Naive thymus-derived CD8-positive, alpha-beta T cell (primary cell): Measurements from ENCODE around the gene XXYLT1. TPM values are rescaled to one million over a fixed set of nuclear protein-coding genes. Genes with fewer than 3 reads are reported as not detected.
A peak's percentile ranks its signal among the peaks of the same experiment; 100 is the strongest.

Source experiments
- ATAC-seq, 2 donors: fragments of 150-1000 bp; cut with Tn5 transposase in 1 of 2; sonication (Bioruptor Pico), chemical (Tn5 transposase) in 1 of 2; 1 replicate in 1 of 2; 2 replicates in 1 of 2; pipeline ENCODE4 v1.10.0; 2021; ENCODE audit warnings: mild to moderate bottlenecking in 2 of 2, moderate library complexity in 2 of 2
- POLR2A ChIA-PET: fragments of 350-600 bp; sonication (Branson Sonifier 250); formaldehyde crosslinking; loops from one replicate; lab custom pipeline; 2021; ENCODE audit warnings: antibody characterized with exemption; lab: Charles Lee
- DNase-seq, 10 donors: peaks; one replicate each; pipeline versions ENCODE4 v3.0.0 to v3.0.0-alpha.2; 2020 to 2022
- H3K27ac Mint-ChIP-seq, 10 donors: one replicate each; pipeline ENCODE4 v1.8.0; 2020 to 2022; ENCODE audit warnings: mild to moderate bottlenecking in 10 of 10, mixed read lengths in 10 of 10, moderate library complexity in 4 of 10, inconsistent platforms in 1 of 10
- H3K27me3 Mint-ChIP-seq, 5 donors: one replicate each; pipeline ENCODE4 v1.8.0; 2021 to 2022; ENCODE audit warnings: mixed read lengths in 5 of 5
- H3K36me3 Mint-ChIP-seq, 3 donors: one replicate each; pipeline ENCODE4 v1.8.0; 2020 to 2022; ENCODE audit warnings: mixed read lengths in 3 of 3, mild to moderate bottlenecking in 2 of 3, inconsistent platforms in 1 of 3
- H3K4me1 Mint-ChIP-seq, 4 donors: one replicate each; pipeline ENCODE4 v1.8.0; 2021 to 2022; ENCODE audit warnings: mixed read lengths in 4 of 4
- H3K4me3 Mint-ChIP-seq, 10 donors: one replicate each; pipeline ENCODE4 v1.8.0; 2020 to 2022; ENCODE audit warnings: mild to moderate bottlenecking in 10 of 10, mixed read lengths in 10 of 10, moderate library complexity in 6 of 10, inconsistent platforms in 1 of 10
- H3K9me3 Mint-ChIP-seq, 9 donors: one replicate each; pipeline ENCODE4 v1.8.0; 2020 to 2022; ENCODE audit warnings: mixed read lengths in 9 of 9, mild to moderate bottlenecking in 3 of 9, inconsistent platforms in 1 of 9, moderate library complexity in 1 of 9
- polyA plus RNA-seq, 3 donors: library from polyadenylated mRNA; unstranded; fragments of 300-500 nt; fragmentation: Illumina TruSeq; gene quantifications; one replicate each; pipeline ENCODE4 v1.2.3, GENCODE V29; 2021
- total RNA-seq, 8 experiments: library from RNA in 2 of 8; stranded (reverse) in 2 of 8; gene quantifications; one replicate each; pipeline ENCODE4 v1.2.3 and lab custom pipeline; 2021 to 2026

XXYLT1 gene
- total and polyA plus RNA-seq, 5 experiments from 2014 or later = 5.4 to 8.3 (median 6.3) TPM

DNA sequence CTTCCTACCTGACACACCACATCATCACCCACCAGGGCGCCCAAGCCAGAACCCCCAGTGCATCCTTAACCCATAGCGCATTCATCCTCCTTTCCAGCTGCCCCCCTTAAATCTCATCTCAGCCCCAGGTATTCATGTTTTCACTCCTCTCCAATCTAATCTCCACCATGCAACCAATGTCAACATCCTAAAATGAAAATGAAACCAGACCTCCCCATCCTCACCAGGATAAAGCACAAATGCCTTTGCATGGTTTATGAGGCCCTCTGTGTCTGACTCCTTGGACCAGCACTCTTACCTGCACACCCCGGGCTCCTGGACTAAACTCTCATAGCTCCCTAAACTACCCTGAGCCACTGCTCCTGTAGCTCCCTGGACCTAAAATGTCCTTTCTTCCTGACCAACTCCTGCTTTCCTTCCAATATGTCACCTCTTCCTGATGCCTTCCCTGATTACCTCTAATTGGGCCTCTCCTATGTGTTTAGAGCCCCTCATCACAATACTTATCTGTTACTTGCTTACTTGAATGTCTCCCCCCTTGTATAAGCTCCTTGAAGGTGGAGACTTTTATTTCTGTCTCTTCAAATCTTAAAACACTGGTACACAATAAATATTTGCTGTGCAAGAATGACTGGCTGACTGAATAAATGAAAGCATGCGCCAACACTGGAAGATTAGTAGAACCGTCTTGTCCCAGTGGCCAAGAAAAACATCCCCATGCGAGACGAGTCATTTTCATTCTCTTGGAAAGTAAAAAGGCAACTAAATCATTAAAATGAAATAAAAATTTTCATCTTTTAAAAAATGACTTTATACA is 142.5 kb downstream of the XXYLT1 start:
- Mint-ChIP-seq H3K4me3 (peak overlapping the region in 1 of 10 donors; percentile 21), H3K27ac (peak overlapping the region in 5 of 10 donors; percentile 1 to 60 (median 16)), H3K4me1 (peaks cover 16 to 35% (median 21%) of the 10 kb centered on the region in 4 donors), H3K27me3 (no peaks in the 10 kb centered on the region), H3K36me3 (peaks cover 0 to 3% (median 0%) of the 10 kb centered on the region in 3 donors), H3K9me3 (no peaks in the 10 kb centered on the region)
- POLR2A ChIA-PET = interaction anchor here (0.6 kb wide), 1 partner anchor 34 kb away, joined by 3 read pairs; no protein-coding TSS in a partner anchor
- no peak for ATAC-seq
- peak in 1 of 10 donors; percentile 2 for DNase-seq

DNA sequence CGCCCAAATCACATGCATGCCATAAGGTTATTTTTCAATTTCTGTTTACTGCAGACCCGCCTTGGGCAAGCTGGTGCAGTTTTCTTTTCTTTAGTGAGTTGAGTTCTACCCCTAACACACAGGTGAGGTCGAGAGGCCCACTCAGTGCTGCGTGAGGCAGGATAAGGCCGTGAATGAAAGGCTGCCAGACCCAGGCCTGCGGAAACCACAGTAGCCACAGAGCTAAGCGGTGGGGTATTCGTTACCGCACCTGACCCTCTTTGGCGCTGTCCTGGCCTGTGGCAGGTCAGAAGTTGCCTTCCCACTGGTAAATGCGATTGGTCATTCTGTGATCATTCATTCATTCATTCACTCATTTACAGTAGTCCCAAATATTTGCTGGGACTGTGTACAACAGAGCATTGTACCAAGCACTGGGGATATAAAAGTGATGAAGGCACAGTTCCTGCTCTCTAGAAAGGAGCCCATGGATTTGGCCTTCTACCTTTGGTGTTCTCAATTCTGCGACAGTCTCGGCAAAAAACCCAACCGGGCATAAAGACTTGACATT is 144.8 kb downstream of the XXYLT1 start:
- Mint-ChIP-seq H3K36me3 (peaks cover 0 to 3% (median 0%) of the 10 kb centered on the region in 3 donors), H3K27me3 (no peaks in the 10 kb centered on the region), H3K9me3 (no peaks in the 10 kb centered on the region), H3K4me3 (no peak overlapping the region), H3K27ac (peak overlapping the region in 1 of 10 donors; percentile 50), H3K4me1 (peaks cover 13 to 35% (median 18%) of the 10 kb centered on the region in 4 donors)
- DNase-seq = peak in 1 of 10 donors; percentile 2
- ATAC-seq = no peak
- POLR2A ChIA-PET = interaction anchor here (0.5 kb wide), 1 partner anchor 291 kb away, joined by 7 read pairs; no protein-coding TSS in a partner anchor

DNA sequence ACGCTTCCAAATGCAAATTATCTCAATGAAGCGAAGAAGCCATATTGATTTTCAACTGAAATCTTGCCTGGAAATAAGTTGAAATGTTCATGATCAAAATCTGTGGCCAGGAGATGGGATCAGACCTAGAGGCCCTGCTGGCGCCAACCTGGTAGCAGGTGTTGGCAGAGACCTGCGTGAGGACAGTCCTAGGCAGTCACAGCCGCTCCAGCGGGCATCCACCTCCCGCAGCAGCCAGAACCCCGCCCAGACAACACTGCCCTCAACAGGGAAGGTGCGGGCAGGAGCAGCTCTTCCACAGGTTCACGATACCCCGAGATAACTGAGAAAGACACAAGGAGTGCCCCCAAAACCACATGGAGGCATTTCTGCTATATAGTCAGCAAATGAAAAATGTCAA is 145.3 kb downstream of the XXYLT1 start:
- Mint-ChIP-seq H3K27me3 (no peaks in the 10 kb centered on the region), H3K4me1 (peaks cover 11 to 35% (median 18%) of the 10 kb centered on the region in 4 donors)

DNA sequence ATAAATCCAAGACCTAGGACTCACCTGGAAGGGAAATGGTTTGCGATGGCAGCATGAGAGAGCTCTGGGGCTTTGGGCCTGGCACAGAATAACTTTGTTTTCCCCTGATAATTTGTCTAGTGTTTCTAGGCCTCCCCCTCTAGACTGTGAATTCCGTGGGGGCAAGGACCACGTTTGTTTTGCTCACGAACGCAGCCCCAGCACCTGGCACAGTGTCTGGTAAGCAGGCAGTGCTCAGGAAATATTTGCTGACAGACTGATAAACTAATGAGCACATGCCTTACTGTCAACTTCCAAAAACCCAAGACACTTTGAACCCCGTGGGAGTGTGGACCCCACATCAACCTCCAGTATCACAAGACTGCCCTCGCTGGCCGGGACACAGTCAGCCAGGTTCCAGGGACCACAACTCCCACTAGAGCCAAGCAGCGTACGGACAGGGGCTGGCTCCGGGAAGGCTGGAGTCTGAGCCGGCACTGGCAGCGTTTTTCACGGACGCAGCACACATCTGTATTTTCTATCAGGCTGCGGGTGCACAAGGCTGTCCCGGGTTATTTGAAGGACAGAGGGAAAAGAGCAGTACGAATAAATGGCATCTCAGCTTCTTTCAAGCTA is 146.5 kb downstream of the XXYLT1 start:
- ATAC-seq (no peak), DNase-seq (peak in 1 of 10 donors; percentile 38)
- Mint-ChIP-seq H3K4me1 (peaks cover 8 to 31% (median 14%) of the 10 kb centered on the region in 4 donors), H3K9me3 (no peaks in the 10 kb centered on the region), H3K27me3 (no peaks in the 10 kb centered on the region), H3K27ac (peak overlapping the region in 1 of 10 donors; percentile 14), H3K4me3 (no peak overlapping the region), H3K36me3 (peaks cover 0 to 2% (median 0%) of the 10 kb centered on the region in 3 donors)
- POLR2A ChIA-PET = no interaction called here

More for the DNA sequence above, 145.3 kb downstream of the XXYLT1 start:
- POLR2A ChIA-PET = interaction anchor here (0.5 kb wide), 1 partner anchor 292 kb away, joined by 7 read pairs; no protein-coding TSS in a partner anchor
- no peak overlapping the region for H3K4me3 Mint-ChIP-seq
- H3K27ac Mint-ChIP-seq = peak overlapping the region in 1 of 10 donors; percentile 14
- no peaks in the 10 kb centered on the region for H3K9me3 Mint-ChIP-seq
- peaks cover 0 to 3% (median 0%) of the 10 kb centered on the region in 3 donors for H3K36me3 Mint-ChIP-seq
- ATAC-seq (no peak), DNase-seq (peak in 1 of 10 donors; percentile 51)

DNA sequence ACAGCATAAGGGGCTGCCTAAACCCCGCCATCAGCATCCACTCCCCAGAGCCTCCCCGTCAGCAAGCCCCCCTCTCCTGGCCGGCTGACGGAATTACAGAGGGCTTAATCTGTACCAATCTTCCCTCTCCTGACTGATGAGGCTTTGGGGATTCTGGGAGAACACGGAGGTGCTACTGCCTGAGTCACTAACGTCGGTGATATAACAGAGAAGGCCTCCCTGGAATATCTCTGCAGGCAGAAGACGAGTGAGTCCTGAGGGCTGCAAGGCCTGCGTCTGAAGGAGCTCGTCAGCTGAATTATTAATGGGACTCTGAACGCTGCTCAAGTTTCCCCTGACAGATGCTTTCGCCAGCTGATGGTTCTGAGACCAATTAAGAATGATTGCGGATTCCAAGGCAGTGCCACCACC is 147.7 kb downstream of the XXYLT1 start:
- Mint-ChIP-seq H3K36me3 (no peaks in the 10 kb centered on the region), H3K27ac (peak overlapping the region in 1 of 10 donors; percentile 43), H3K4me3 (no peak overlapping the region), H3K4me1 (peaks cover 5 to 19% (median 10%) of the 10 kb centered on the region in 4 donors), H3K9me3 (no peaks in the 10 kb centered on the region), H3K27me3 (no peaks in the 10 kb centered on the region)
- POLR2A ChIA-PET = no interaction called here
- ATAC-seq = no peak
- peak in 1 of 10 donors; percentile 48 for DNase-seq

DNA sequence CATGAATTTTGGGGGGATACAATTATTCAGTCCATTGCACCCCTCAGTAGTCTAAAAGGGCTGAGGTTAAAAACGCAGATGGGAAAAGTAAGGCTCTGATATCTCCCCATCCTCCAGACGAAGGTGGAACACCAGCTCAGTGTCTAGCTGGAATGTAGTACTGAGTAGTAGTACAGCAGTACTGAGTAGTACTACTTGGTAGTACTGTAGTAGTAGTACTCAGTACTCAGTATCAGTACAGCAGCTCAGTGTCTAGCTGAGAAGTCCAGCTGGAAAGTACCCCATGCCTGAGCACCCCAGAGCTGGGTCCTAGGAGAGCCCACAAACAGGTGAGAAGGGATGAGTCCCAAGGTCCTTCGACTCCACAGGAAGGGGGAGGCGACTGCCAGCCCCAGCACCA is 148.7 kb downstream of the XXYLT1 start:
- Mint-ChIP-seq H3K36me3 (no peaks in the 10 kb centered on the region), H3K27ac (no peak overlapping the region), H3K4me1 (peaks cover 8 to 17% (median 12%) of the 10 kb centered on the region in 4 donors), H3K4me3 (no peak overlapping the region), H3K9me3 (no peaks in the 10 kb centered on the region), H3K27me3 (no peaks in the 10 kb centered on the region)
- POLR2A ChIA-PET = no interaction called here
- peak in 1 of 10 donors; percentile 10 for DNase-seq
- ATAC-seq = no peak

DNA sequence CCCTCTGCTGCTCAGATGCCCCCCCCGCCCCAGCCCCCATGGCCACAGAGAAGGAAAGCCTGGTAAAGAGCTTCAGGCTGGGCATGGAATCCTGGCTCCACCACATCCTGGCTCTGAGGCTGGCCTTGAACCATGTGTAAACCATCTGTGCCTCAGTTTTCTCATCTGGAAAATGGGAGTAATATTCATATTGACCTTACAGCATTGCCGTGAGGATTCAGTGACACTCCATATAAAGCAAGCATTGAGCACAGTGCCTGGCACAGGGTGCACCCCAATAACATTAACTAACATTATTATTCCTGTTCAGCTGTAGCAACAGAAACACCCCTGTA is 150.7 kb downstream of the XXYLT1 start:
- no peak overlapping the region for H3K27ac Mint-ChIP-seq
- peaks cover 3 to 9% (median 7%) of the 10 kb centered on the region in 4 donors for H3K4me1 Mint-ChIP-seq
- DNase-seq (peak in 1 of 10 donors; percentile 4), ATAC-seq (no peak)
- H3K9me3 Mint-ChIP-seq = no peaks in the 10 kb centered on the region
- H3K36me3 Mint-ChIP-seq = no peaks in the 10 kb centered on the region
- POLR2A ChIA-PET = no interaction called here
- no peak overlapping the region for H3K4me3 Mint-ChIP-seq
- no peaks in the 10 kb centered on the region for H3K27me3 Mint-ChIP-seq

DNA sequence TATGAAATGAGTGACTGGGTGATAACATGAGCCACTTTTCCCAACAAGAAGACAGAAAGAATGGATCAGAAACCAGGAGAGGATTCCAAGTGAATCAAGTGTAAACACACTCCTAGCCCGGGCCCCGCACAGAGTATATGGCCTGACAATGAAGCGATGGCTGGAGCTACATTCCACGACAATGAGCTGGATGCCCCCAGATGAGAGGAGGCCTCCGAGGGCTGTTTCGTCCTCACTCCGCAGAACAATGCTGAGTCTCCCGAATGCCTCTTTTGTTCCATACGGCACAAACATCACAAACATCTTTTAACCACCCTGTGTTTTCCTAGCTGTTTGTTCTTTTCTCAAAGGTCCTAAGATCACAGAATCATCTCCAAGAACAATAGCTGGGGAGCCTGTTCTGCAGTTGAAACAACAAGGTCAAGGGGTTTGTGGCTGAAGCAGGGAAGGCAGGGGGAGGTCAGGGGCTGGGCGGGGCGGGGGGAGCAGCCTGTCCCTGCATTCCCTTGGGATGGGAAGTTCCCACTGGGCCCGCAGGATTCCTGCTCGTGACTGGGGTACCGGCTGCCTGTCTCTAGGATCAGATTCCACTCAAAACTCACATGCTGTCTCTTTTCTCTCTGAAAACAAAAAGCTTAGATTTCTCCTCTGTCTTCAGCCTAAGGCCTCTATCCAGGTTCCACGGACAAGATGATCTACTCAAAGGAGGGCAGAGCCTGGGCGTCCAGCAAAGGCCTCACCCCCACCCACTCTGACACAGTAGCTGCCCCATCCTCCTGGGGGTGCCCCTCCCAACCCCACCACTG is 151.3 kb downstream of the XXYLT1 start:
- Mint-ChIP-seq H3K9me3 (no peaks in the 10 kb centered on the region), H3K36me3 (no peaks in the 10 kb centered on the region), H3K4me3 (no peak overlapping the region), H3K27me3 (no peaks in the 10 kb centered on the region), H3K4me1 (peaks cover 3 to 9% (median 7%) of the 10 kb centered on the region in 4 donors), H3K27ac (no peak overlapping the region)
- DNase-seq (peak in 1 of 10 donors; percentile 41), ATAC-seq (no peak)
- POLR2A ChIA-PET = no interaction called here

DNA sequence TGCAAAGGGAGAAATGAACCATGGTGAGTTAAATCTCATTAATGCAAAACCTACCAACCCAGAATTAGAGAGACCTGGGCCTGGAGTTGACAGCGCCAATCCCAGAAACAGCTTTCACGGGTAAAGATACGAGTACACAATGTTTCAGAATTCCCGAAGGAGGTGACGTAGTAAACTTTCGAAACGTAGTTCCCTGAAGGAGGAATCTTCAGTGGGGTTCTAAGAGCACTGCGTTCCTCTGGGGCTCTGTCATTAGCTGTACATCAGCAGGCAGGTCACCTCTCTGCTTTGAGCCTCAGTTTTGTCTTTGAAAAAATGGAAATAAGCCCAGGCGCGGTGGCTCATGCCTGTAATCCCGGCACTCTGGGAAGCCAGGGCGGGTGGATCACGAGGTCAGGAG is 152.3 kb downstream of the XXYLT1 start:
- Mint-ChIP-seq H3K9me3 (no peaks in the 10 kb centered on the region), H3K4me3 (no peak overlapping the region), H3K27me3 (no peaks in the 10 kb centered on the region), H3K36me3 (no peaks in the 10 kb centered on the region), H3K27ac (no peak overlapping the region), H3K4me1 (peaks cover 3 to 9% (median 7%) of the 10 kb centered on the region in 4 donors)
- DNase-seq (peak in 1 of 10 donors; percentile 13), ATAC-seq (no peak)
- POLR2A ChIA-PET = no interaction called here

DNA sequence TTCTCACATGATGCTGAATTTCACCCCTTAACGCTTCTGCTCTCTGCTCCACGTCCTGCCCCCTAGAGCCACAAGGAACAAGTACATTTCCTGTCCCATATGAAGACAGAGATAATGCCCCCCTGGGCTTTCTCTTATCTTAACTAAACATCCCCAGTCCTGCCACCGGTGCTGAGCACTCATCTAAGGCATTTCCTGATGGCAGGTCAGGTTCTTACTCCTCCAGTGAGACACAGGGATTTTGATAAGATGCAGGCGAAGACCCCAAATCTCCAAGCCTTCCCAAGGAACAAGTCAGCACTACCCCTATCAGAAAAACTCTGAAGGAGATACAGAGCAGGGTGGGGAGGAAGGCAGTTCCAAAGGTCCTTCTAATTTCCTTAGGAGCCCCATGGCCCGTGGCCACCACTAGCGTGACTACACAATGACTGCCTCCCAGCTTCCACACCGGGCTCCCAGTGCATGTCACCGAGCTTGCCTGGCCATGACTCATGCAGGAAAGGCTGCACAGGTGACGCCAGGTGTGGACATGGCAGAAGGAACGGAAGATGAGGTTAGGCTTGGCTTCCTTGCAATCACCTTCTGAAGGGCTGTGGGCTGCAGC is 152.9 kb downstream of the XXYLT1 start:
- POLR2A ChIA-PET = no interaction called here
- Mint-ChIP-seq H3K27me3 (no peaks in the 10 kb centered on the region), H3K4me3 (no peak overlapping the region), H3K27ac (peak overlapping the region in 4 of 10 donors; percentile 16 to 49 (median 40)), H3K36me3 (no peaks in the 10 kb centered on the region), H3K9me3 (no peaks in the 10 kb centered on the region), H3K4me1 (peaks cover 3 to 9% (median 7%) of the 10 kb centered on the region in 4 donors)
- ATAC-seq = peak in 1 of 2 donors; percentile 57
- peak in 2 of 10 donors; percentile 9 to 18 for DNase-seq

DNA sequence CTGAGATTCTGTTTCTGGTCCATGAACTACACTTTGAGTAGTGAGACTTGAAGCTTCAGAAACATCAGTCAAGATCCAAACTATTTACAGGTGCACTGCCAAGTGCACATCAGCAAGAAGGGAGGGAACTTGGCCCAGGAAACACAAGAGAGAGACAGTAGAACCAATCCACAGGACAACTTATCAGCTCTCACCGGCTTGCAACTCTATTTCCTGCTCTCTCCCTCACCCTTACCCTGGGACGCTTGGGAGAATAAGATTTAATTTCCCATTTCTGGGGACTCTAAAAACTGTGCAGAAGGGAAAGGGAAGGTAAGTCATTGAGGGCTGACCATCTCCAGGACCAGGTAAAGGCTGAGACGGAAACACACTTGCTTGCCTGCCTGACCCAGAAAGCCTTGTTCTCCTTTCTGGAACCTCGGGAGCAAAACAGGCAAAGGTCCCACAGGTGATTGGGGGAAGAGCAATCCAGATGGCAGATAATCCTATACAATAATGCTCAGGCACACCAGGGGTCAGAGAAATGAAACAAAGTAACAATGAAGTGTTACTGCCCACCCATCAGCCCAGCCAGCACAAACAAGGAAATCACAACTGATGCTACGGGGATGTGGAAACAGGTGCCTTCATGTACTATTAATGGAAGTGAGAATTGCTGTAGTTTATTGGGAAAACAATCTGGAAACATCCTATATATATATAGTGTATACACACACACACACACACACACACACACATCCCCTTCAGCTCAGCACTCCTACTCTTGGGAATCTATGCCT is 154.4 kb downstream of the XXYLT1 start:
- Mint-ChIP-seq H3K4me3 (no peak overlapping the region), H3K27ac (no peak overlapping the region), H3K9me3 (no peaks in the 10 kb centered on the region), H3K27me3 (no peaks in the 10 kb centered on the region), H3K4me1 (peaks cover 3 to 9% (median 7%) of the 10 kb centered on the region in 4 donors), H3K36me3 (no peaks in the 10 kb centered on the region)
- DNase-seq = peak in 1 of 10 donors; percentile 2
- POLR2A ChIA-PET = no interaction called here
- ATAC-seq = no peak
